ENCODE measurements around the gene PRKAR1B.

Gene PRKAR1B

DNA sequence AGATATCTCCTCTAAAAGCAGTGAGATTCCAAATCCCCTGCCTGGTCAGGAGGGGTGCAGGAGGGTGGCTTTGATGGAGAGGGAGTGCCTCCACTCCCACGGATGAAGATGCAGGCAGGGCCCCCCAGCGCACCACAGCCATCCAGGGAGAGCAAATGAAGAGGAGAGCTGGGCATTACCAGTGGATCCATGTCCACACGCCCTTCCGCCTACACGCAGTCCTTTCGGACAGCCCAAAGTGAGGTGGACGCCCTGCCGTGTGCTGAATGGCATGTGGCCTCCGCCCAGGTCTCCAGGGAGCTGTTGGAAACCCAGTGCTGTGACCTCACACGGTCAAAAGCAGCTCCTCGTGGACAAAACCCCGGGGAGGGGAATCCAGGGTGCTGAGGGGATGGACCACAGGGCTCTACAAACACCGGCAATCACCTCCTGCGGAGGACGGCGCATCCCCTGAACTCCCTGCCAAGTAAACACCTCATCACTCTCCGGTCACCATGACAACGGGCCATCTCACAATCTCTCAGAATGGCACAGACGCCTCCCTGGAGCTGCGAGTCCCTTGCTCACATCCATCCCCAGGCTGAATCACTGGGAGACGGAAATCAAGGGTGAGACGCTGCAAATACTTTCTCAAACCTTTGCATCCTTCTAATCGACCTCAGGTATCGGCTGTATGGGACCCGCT lies 35.6 kb downstream of the PRKAR1B start:
- no peak for DNase-seq

DNA sequence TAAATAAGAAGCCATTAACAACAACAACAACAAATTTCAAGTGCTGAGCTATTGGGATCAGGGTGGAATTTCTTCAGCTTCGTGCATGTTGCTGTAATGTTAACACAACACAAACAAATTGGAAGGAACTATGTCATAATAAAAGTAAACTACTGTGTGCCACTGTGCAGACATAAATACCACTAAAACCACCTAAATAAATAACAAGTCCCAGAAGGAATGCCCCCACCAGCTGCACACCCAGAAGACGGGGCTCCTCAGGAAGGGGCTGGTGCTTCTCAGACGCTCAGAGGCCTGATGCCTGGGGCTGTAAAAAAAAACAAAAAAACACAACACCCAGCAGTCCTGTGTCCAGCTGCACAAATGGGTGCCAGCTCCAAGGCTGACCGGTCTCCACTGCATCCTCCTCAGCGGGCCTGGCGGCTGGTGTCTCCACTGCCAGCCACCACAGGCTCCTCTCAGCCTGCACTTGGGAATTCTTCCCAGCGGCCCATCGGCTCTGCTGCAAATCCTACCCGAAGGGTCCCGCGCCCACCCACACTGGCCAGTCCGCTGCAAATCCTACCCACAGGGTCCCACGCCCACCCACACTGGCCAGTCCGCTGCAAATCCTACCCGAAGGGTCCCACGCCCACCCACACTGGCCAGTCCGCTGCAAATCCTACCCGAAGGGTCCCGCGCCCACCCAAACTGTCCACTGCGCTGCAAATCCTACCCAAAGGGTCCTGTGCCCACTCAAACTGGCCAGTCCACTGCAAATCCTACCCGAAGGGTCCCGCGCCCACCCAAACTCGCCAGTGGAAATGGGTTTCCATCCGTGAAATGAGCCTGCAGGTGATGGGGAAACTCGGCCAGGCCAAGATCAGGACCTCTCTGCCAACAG lies 36.4 kb downstream of the PRKAR1B start:
- no peak for DNase-seq

DNA sequence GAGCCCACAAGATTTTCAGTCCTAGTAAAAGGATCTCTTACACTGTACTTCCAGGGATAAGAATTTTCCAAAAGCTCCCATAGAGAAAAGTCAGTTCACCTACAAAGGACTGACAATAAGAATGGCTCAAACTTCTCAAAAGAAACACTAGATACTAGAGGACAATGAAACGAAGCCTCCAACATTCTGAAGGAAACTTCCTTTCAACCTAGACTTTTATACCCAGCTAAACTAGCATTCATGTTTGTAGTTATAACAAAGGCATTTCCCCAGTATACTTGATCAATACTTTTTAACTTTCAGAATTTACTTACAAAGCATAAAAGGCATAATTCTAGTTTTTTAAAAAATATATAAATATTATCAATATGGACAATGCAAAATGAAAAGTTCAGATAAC lies 41.5 kb downstream of the PRKAR1B start:
- DNase-seq, result no peak

DNA sequence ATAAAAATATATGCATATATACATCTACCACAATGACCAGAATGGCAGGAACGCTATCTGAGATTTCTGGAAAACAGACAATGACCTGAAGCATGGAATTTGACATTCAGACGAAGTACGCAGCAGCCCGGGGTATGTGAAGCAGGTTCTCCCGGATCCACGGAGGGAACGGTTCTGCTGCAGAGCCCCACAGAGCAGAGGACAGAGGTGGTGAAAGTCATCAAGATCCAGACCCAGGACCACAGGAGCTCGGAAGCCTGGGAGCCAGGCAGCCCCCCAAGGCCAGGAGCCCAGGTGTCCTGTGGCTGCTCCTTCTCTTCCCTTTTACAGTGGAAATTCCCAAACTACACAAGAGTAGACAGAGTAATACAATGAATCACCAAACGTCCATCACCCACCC lies 42.7 kb downstream of the PRKAR1B start:
- DNase-seq, result no peak

DNA sequence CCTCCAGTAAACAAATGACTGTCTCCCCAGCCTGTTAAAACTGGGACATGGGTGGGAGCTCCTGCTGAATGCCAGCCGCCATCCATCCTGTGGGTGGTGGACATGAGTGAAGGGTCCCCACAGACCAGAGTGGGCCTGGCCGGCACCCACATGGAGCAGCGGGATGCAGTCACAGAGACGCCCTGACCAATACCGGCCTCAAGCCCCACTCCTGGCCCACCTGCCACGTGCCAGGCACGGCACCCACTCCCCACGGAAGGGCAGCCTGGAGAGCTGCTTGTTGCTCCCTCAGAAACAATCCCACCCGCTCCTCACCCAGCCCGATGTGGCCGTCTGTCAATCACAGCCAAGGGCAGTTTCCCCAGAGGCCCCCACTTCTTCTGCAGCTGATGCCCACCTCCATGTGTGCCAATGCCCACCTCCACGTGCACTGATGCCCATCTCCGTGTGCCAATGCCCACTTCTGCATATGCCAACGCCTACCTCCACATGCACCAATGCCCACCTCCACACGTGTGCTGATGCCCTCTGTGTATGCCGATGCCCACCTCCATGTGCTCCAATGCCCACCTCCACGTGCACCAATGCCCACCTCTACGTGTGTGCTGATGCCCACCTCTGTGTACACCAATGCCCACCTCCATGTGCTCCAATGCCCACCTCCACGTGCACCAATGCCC lies 43.4 kb downstream of the PRKAR1B start:
- no peak for DNase-seq

DNA sequence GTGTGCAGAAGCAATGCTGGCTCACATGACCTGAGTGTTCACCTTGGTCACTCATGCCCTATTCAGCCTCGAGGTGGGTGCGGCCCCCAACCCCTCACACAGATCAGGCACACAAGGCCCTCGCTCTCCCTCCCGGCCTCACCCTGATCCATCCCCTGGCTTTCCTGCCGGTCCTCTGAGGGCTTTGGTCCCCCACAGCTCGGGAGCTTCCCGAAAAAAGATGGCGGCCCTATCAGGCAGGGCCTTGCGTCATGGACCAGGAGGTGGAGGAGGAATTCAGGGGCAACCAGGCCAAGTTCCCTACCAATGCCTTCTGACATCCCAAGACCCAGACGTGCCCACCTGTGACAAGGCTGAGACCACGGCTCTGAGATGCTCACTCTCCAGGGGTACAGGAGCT lies 44.3 kb downstream of the PRKAR1B start:
- DNase-seq, result no peak

DNA sequence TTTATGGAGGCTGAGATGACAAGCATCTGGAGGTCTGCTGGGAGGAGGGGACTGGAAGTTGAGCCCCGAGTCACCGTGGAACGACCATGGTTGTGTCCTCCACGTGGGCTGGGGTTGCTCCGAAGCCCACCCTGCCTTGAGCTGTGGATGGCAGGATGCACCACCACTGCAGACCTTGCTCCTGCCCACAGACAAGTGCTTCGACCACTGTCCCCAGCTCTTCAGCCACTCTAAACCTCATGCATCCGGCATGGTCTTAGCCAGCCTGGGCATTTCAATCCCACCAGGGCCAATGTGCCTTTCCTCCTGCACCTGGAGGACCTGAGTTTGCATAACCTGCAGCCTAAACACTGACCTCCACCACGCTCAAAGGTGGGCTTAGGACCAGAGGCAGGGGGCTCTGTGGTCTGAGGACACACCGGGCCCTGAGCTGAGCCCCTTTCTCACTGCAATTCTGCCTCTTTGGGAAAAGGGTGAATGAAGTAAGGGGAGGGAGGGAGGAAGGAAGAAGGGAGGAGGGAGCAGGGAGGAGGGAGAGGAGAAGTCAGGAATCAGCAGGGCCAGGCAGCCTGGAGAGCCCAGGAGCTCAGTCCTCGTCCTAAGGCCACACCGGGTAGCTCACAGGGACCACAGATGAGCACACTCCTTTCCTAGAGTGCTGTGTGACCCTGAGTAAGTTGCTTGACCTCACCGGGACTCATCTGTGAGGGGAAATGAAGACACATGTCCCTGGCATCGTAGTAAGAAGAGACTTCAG lies 45.4 kb downstream of the PRKAR1B start:
- DNase-seq, result no peak

DNA sequence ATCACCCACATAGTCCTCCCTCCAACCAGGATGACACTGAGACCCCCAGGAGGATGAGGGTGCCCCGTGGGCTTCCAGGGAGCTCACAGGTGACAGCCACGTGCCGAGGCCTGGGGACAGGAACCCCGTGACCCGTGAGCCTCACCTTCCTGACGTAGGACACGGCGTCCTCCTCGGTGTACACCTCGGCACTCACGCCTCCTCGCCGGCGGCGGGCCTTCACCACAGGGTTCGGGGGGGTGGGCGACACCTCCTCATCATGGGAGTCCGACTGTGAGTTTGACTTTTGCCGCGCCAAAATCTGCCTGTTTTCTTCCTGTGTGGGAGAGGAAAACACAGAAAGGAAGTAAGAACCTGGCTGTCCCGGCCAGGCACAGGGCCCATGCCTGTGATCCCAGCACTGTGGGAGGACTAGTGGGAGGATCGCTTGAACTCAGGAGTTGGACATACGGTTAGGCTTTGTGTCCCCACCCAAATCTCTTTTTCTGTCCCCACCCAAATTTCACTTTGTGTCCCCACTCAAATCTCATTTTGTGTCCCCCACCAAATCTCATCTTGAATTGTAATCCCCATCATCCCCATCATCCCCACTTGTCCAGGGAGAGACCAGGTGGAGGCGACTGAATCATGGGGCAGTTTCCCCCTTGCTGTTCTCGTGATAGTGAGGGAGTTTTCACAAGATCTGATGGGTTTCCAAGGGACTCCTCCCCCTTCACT lies 46.5 kb downstream of the PRKAR1B start:
- no peak for DNase-seq

DNA sequence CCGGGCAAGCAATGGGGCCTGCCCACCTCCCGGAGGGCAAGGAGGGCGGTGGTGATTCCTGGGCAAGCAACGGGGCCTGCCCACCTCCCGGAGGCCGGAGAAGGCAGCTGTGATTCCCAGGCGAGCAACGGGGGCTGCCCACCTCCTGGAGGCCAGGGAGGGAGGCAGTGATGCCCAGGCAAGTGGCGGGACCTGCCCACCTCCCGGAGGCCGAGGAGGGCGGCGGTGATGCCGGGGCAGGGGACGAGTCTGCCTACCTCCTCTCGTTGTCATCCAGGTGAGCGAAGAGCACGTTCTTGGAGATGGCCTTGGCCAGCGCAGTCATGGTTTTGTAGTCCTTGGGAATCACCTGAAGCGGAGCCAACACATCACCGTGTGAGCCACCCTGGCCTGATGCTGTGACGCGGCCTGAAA lies 50.1 kb downstream of the PRKAR1B start:
- no peak for DNase-seq

DNA sequence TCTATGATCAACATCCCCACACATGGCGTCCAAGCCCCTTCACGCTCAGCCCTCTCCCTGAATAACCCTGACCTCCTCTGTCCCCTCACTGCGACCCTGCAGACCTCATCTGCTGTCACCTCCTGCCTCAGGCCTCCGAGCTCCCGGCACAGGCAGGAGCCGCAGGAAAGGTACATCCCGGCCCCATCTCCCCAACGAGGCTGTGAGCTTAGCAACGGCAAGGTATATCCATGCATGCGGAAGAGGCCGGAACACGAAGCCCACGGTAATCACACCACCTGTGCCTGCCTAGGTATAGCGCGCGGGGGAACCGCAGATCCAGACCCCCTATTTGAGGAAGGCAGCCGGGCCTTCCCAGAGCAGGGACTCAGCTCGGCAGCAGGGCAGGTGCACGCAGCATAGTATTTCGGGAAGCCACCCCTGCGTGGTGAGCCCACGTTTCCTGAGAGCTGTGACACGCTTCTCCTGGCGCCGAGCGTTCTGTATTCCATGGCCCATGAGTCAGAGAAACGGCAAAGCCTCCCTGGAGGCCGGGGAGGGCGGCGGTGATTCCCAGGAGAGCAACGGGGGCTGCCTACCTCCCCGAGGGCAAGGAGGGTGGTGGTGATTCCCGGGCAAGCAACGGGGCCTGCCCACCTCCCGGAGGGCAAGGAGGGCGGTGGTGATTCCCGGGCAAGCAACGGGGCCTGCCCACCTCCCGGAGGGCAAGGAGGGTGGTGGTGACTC lies 50.7 kb downstream of the PRKAR1B start:
- DNase-seq, result no peak

DNA sequence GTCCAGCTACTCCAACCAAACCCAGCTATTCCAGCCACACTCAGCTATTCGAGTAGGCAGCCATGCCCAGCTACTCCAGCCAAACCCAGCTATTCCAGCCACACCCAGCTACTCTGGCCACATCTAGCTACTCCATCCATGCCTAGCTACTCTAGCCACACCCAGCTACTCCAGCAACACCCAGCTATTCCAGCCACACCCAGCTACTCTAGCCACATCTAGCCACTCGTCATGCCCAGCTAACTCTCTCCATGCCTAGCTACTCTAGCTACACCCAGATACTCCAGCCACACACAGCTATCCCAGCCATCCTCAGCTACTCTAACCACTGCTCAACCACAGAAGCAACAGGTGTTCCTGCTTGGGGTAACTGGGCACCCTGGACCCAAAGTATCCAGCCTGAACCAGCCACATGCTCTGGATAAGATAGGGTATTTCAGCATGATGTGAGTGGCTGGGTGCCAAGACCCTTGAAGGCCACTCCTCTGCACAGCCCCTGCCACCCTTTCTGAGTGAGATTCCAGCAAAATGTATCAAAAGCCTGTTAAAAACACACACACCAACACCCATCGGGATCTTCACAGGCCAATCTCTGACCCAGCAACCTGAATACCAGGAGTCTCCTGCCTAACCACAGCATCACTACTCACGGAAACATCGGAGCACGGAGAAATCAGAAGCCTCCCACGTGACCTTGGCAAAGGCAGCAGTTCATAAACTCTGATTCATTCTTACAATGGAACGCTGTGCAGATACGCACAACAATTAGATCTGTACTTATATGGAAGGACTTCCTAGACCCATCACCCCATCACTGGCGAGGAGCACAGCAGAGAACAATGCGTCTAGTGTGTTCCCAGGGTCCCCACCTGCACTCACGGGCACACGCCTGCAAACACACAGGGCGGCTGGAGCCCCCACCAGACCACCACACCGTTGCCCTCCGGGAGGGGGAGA lies 52.3 kb downstream of the PRKAR1B start:
- no peak for DNase-seq

DNA sequence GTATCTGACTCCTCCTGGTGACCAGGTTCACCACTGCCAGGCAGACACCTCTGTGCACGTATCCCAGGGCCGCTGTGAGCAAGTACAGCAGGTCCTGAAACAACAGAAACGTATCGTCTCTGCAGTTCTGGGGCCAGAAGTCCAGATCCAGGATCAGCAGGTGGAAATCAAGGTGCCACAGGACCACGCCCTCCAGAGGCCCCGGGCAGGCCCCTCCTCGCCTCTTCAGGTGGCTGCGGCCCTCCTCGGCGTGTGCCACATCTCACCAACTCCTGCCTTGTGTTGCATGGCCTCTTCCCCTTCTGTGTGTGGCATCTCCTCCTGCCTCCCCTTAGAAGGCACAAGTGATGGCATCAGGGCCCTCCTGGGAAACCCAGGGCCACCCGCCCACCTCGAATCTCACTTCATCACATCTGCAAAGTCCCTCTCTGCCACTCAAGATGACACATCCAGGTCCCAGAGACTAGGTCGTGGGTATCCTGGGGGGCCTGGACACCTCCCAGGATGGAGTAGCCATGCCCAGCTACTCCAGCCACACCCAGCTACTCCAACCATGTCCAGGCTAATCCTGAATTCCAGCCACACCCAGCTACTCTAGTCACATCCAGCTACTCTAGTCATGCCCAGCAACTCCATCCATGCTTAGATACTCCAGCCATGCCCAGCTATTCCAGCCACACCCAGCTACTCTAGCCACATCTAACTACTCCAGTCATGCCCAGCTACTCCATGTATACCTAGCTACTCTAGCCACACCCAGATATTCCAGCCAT lies 53.2 kb downstream of the PRKAR1B start:
- no peak for DNase-seq

DNA sequence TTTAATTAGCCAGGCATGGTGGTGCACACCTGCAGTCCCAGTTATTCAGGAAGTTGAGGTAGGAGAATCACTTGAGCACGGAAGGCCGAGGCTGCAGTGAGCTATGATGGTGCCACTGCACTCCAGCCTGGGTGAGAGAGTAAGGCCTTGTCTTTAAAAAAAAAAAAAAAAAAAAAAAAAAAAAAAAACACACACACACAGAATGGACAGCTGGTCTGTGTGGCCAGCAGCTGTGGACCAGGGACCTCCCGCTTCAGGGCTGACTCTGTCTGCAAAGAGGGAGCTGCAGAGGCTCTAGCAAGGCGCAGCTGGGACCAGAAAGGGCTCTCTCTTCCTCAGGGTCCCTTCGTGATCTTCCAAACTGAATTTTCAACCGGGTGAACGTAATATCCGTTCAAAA lies 54.2 kb downstream of the PRKAR1B start:
- DNase-seq, result no peak

DNA sequence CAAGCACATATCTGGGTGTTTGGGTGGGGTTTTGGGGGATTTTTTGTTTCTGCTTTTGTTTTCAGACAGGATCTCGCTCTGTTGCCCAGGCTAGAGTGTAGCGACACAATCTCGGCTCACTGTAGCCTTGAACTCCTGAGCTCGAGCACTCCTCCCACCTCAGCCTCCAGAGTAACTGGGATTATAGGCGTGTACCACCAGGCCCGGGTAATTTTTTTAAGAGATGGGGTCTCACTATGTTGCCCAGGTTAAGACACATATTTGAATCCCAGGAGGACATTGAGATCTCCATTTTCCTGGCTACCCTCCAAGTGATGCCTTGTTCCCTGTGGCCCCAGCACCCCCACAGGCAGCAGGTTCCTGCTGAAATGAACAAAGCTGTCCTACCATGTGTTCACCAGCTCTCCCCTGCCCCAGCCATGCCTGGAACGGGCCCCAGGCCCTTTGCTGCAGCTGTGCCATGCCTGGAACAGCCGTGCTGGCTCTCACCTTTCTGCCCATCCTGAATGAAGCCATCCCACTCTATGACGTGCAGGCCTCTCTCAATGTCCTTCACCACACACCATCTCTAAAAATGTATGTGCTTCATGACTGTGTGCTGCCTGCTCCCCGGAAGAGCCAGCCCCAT lies 55.6 kb downstream of the PRKAR1B start:
- DNase-seq, result no peak

DNA sequence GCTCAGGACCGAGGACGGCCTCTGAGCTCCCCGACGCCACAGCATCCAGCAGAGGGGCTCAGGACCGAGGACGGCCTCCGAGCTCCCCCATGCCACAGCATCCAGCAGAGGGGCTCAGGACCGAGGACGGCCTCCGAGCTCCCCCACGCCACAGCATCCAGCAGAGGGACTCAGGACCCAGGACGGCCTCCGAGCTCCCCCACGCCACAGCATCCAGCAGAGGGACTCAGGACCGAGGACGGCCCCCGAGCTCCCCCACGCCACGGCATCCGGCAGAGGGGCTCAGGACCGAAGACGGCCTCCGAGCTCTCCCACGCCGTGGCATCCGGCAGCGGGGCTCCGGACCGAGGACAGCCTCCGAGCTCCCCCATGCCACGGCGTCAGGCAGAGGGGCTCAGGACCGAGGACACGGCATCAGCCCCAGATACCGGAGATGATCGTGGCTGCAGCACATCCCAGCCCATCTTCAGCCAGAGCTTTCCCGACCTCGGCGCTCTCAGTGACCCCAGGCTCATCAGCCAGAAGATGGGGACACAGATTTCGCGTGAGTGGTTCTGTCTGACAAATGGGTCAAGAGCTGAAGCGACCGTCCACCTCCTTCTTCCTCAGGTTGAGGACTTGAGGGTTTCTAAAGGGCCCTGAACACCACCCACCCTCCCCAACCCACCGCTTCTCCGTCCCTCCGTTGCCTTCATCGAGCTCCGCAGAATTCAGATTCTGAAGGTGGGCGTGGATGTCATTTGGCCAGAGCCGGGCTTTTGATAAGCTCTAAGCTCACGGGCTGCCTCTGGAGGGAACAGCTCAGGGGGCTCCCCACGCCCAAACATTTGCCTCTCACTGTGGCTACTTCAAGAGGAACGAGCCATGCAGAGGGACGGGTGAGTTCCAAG lies 56.3 kb downstream of the PRKAR1B start:
- DNase-seq, result no peak

DNA sequence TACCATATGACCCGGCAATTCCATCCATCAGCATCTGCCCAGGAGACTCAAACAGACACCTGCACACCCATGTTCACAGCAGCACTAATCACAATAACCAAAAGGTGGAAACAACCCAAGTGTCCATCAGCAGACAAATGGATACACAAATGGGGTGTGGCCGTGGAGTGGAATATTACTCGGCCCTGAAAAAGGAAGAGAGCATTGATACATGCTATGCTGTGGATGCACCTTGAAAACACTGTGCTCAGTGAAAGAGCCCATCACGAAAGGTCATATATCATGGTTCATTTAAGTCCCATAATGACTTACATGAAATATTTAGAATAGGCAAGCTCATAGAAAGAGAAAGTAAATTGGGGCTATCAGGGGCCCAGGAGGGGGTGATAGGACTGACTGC lies 58.1 kb downstream of the PRKAR1B start:
- DNase-seq, result no peak

DNA sequence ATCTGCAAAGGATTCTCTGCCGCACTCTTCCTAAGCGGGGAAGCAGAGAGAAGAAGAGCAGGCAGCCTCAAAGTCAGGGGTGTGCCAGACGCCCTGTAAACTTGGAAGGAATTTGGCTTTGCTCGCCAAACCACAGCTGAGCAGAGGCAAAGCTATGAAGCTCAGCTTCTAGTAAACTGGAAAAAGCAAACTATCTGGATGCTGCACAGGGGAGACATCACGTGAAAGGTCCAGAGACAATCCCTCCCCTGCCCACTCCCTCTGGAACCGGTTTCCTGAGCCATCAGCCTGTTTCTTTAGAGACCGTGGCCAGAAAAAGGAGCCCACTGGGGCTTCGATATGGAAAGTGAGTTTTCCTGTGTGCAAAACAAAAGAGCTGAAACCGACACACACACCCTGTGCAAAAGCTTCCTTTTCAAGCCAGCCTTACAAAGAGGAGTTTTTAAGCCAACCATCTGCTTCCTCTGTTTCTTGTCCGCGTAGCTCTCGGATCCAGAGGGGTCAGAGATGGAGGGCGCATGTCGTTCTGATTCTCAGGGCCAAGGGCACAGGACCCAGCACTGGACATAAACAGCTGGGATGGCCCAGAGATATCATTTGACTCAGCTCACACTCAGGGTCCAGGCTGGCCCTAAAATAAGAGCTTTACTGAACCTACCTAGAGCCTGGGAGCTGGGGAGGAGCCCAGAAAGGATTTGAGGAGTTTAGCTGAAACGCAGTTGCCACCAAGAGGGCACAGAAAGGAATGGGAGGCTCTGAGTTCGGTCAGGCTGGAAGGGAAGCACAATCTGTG lies 58.7 kb downstream of the PRKAR1B start:
- DNase-seq, result peak; percentile 61
